Ovary (tissue), 9 donors: Measurements from ENCODE around the gene NDUFA13. TPM values are rescaled to one million over a fixed set of nuclear protein-coding genes. Genes with fewer than 3 reads are reported as not detected.

ENCODE experiments used
- DNase-seq, 5 donors: peaks; one replicate each; pipeline ENCODE4 v3.0.0-alpha.2; 2019 to 2020
- H3K27ac ChIP-seq, 2 donors: fragments of 200-600 bp; one replicate each; pipeline versions ENCODE4 v1.5.1 to v1.8.0; 2019 to 2022
- H3K27me3 ChIP-seq: fragments of 200-600 bp; one replicate; pipeline ENCODE4 v1.8.0; 2022
- H3K36me3 ChIP-seq: fragments of 200-600 bp; sonication (generic); one replicate; pipeline ENCODE4 v1.5.1; 2019
- H3K4me1 ChIP-seq: one replicate; pipeline ENCODE4 v1.8.1; 2013; ENCODE audit warnings: mild to moderate bottlenecking, moderate library complexity; ENCODE audit not compliant: insufficient read depth
- H3K4me3 ChIP-seq: fragments of 200-600 bp; sonication (generic); one replicate; pipeline ENCODE4 v1.5.1; 2017
- H3K9me3 ChIP-seq, 2 donors: fragments of 200-600 bp in 1 of 2; sonication (generic) in 1 of 2; one replicate each; pipeline versions ENCODE4 v1.5.1 to v1.8.1; 2013 to 2019; ENCODE audit warnings: mild to moderate bottlenecking in 1 of 2, moderate library complexity in 1 of 2
- CTCF ChIP-seq, 3 donors: fragments of 450-650 bp in 2 of 3; fragments of 200-600 bp in 1 of 3; IDR thresholded peaks; one replicate each; pipeline versions ENCODE4 v1.5.1 to v1.8.0; 2016 to 2022; ENCODE audit warnings: antibody characterized with exemption in 3 of 3, mild to moderate bottlenecking in 1 of 3
- EP300 ChIP-seq: sonication (generic); formaldehyde crosslinking; IDR thresholded peaks from one replicate; pipeline ENCODE4 v1.6.1; 2017; ENCODE audit warnings: antibody characterized with exemption
- POLR2A ChIP-seq: fragments of 450-650 bp; IDR thresholded peaks from one replicate; pipeline ENCODE4 v1.6.1; 2017; ENCODE audit warnings: antibody characterized with exemption, mild to moderate bottlenecking, moderate library complexity
- WGBS, 3 donors: extraction: QIAGEN DNeasy Blood & Tissue Kit in 1 of 3; methylation state at CpG; one replicate each; pipeline versions ENCODE4 v1.1.5 to v1.1.7; 2013 to 2017; 5-methylcytosine and 5-hydroxymethylcytosine counted together
- intact Hi-C, 4 donors: fragments of 100-400 bp; cut with DNase I; formaldehyde crosslinking; loops; one replicate each; pipeline versions ENCODE4 v1.11.0 to v1.15.1; 2022 to 2023
- polyA plus RNA-seq, 2 donors: library from polyadenylated mRNA; stranded (reverse); fragments of 200-250 nt in 1 of 2; fragments of 350-450 nt in 1 of 2; fragmentation: Illumina TruSeq in 1 of 2; extraction: RNeasy Lipid Tissue Mini Kit (QIAGEN cat#74804) in 1 of 2; gene quantifications; one replicate each; pipeline ENCODE4 v1.2.3, GENCODE V29; 2013 to 2014
- total RNA-seq, 7 donors: library from RNA; depleted of rRNA in 2 of 7; stranded (reverse); fragments of >200 nt in 2 of 7; fragmentation: NEBNext Ultra II Directional in 3 of 7; extraction: Animal tissue kit (Norgen Biotek cat#: 25700) in 3 of 7; gene quantifications; one replicate each; pipeline versions ENCODE4 v1.1.0 to v1.2.4, GENCODE V29; 2016 to 2023
- donor health status: DM: no; HTN: no; CAD: no; lungs with moderate emphysema.
- donor health status: DM: no; HTN: no; CAD: no.
- donor health status: Bipolar disorder and iron deficiency.
- donor health status: DM: yes; HTN: yes; CAD: no.
- donor health status: DM: no; HTN: no; CAD: no.
- donor health status: DM: yes; HTN: yes; CAD: no.

The NDUFA13 gene
- total and polyA plus RNA-seq, 9 donors, result 33.5 to 291 (median 202) TPM

GRCh38 chr19:19487077-19487949 lies 28.7 kb upstream of the NDUFA13 start:
- WGBS, 3 donors, result 61 to 77% (median 64%) methylated on average over 5 to 9 of the region's 9 CpGs
- TF ChIP-seq EP300 (no peak), POLR2A (no peak), CTCF (IDR thresholded peaks at IDR 0.05) (no peak)
- peaks cover 23% of the 10 kb centered on the region for H3K4me1 ChIP-seq
- intact Hi-C loops, result loop anchor here in 1 of 4 donors (10.0 kb wide), 1 partner anchor 63 kb away; no protein-coding TSS in a partner anchor
- H3K36me3 ChIP-seq, result no peaks in the 10 kb centered on the region
- DNase-seq, result no peak
- no peaks in the 10 kb centered on the region for H3K27me3 ChIP-seq
- H3K4me3 ChIP-seq, result no peak overlapping the region
- no peaks in the 10 kb centered on the region for H3K9me3 ChIP-seq
- H3K27ac ChIP-seq, result peak overlapping the region in 1 of 2 donors; percentile 81

- intact Hi-C loops, result loop anchor here in 1 of 4 donors (10.0 kb wide), 1 partner anchor 63 kb away; no protein-coding TSS in a partner anchor
- peak in 2 of 5 donors; percentile 63 to 74 for DNase-seq
- Histone ChIP-seq H3K4me1 (peaks cover 23% of the 10 kb centered on the region), H3K36me3 (no peaks in the 10 kb centered on the region), H3K27me3 (no peaks in the 10 kb centered on the region), H3K9me3 (no peaks in the 10 kb centered on the region), H3K27ac (peak overlapping the region in 1 of 2 donors; percentile 81), H3K4me3 (no peak overlapping the region)
- no peak for TF ChIP-seq CTCF (IDR thresholded peaks at IDR 0.05)
- no peak for TF ChIP-seq POLR2A
- no peak for TF ChIP-seq EP300
- 38 to 44% (median 42%) methylated on average over 20 of the region's 20 CpGs for WGBS, 3 donors
Observed at GRCh38 chr19:19487950-19488874, 27.8 kb upstream of the NDUFA13 start.

GRCh38 chr19:19488875-19489690 lies 26.9 kb upstream of the NDUFA13 start:
- H3K27me3 ChIP-seq, result no peaks in the 10 kb centered on the region
- 29 to 35% (median 32%) methylated on average over 14 of the region's 14 CpGs for WGBS, 3 donors
- peak overlapping the region in 1 of 2 donors; percentile 81 for H3K27ac ChIP-seq
- peaks cover 23% of the 10 kb centered on the region for H3K4me1 ChIP-seq
- no peaks in the 10 kb centered on the region for H3K9me3 ChIP-seq
- H3K36me3 ChIP-seq, result no peaks in the 10 kb centered on the region
- intact Hi-C loops, result loop anchor here in 1 of 4 donors (10.0 kb wide), 1 partner anchor 64 kb away; no protein-coding TSS in a partner anchor
- H3K4me3 ChIP-seq, result no peak overlapping the region
- TF ChIP-seq CTCF (IDR thresholded peaks at IDR 0.05), result no peak
- no peak for TF ChIP-seq EP300
- no peak for TF ChIP-seq POLR2A
- DNase-seq, result peak; percentile 75 to 84 (median 81)
